GM11168 (cell line): Measurements from ENCODE around the gene HES3.

Experiments used
- in situ Hi-C: fragments of 300-500 bp; cut with MboI; formaldehyde crosslinking; loops from one replicate; pipeline ENCODE4 v1.12.0; 2022; ENCODE audit warnings: low sequenced_read_pairs; ENCODE audit not compliant: unreplicated experiment

The HES3 gene

DNA sequence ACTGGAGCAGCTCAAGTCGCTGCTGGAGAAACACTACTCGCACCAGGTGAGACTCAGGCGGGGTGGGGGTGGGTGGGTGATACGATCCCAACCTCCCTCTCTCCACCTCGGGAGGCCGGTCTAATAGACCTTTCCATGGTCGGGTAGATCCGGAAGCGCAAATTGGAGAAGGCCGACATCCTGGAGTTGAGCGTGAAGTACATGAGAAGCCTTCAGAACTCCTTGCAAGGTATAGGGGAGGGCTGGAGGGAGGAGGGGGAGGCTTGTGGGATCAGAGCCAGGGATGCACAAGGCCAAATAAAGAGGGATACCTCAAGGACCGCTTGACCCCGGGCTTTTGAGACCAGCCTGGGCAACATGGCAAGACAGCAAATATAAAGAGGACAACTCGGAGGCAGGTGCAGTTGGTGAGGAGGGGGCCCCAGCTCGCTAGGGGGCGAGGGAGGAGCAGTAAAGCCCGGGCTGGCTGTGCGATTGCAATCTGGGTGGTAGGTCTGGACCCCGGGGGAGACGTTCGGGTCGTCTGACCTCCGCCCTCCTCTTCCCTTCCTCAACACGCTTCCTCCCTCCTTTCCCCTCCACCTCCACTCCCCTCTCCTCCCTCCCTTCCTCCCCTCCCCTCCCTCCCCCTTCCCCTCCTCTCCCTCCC, 546 bp downstream of the HES3 start:
- in situ Hi-C loops = no loop called here

DNA sequence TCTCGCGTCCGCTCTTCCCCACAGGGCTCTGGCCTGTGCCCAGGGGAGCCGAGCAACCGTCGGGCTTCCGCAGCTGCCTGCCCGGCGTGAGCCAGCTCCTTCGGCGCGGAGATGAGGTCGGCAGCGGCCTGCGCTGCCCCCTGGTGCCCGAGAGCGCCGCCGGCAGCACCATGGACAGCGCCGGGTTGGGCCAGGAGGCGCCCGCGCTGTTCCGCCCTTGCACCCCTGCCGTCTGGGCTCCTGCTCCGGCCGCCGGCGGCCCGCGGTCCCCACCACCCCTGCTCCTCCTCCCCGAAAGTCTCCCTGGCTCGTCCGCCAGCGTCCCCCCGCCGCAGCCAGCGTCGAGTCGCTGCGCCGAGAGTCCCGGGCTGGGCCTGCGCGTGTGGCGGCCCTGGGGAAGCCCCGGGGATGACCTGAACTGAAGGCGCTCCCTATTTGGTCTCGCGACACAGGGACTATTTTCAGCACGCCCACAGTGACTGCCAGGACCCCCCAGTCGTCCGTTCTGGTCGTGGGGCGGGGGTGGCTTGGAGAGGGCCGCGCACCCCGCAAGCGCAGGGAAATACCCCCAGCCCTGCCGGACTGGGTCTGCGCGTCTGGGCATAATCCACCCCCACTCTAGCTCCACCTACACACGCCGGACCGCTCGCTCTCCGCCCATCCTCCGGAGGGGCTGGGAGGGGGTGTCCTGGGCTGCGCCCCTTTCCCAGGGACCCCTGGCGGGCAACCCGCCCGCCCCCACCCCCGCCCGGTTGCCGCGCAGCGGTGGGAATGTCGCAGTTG, 1.3 kb downstream of the HES3 start:
- in situ Hi-C loops = no loop called here

DNA sequence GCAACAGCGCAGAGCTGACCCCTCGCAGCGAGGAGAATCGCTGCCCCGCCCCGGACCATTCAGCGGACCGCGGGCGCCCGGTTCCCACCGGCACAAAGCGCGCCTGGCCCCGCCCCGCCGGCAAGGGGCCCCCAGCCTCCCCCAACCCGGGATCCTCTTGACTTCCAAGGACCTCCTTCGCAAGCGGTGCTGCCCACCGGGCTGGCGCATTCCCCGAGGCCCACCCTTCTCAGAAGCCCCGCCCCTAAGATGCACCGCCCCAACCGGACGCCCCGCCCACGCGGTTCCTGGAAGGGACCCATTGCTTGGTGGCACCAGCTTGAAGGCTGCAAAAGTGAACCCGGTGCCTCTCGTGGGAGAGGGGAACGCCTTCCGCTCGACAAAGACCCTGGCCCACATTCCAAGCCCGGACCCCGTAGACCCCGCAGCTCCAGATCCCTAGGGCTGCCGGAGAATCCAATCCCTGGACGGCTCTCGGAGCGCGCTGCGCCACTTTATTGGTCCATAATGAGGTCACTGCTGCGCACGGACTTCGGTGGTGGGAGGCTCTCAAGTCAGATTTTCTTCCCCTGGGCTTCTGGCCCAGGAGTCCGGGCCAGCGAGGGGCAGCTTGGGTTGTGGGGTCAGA, 2.0 kb downstream of the HES3 start:
- in situ Hi-C loops = no loop called here

DNA sequence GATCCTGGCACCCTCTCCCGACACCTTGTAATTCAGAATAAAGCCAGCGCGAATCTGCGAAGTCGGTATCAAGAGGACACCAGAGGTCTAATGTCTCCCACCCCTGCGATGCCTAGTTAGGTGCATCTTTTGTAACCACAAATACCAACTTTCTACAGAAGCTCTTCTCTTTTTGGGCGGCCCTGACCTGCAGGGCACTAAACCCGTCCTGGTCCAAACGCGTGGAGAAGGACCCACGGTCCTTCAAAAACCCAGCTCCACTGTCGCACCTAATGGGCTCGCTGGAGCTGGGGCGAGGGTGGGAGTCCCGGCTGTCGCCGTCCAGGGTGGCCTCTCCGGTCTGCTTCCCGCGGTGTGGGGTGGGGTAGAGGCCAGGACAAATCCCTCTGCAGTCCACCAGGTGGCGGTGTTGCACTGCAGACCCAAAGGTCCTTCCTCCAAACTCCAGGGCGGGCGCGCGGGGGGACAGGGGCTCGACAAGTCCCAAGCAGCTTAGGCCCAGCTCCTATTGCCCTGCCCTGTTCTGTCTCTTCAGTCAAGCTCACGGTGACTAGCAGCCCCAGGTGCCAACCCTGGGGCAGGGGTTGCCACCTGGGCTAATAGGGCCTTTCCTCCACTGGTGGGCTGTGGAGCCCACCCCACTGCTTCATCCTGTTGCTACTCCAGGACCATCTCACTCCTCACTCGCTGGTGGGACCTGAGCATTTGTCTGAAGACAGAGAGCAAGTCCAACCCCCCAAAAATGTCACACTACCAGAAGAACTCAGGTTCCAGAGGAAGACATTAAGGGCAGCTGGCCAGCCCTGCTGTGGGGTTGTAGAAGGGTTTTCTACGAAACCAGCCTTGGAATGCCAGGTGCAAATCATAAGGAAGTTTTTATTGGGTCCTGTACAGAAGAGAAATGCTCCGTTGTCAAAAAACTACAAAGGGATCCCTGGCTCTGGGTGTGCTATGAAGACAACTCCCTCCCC, 2.8 kb downstream of the HES3 start:
- in situ Hi-C loops = no loop called here

DNA sequence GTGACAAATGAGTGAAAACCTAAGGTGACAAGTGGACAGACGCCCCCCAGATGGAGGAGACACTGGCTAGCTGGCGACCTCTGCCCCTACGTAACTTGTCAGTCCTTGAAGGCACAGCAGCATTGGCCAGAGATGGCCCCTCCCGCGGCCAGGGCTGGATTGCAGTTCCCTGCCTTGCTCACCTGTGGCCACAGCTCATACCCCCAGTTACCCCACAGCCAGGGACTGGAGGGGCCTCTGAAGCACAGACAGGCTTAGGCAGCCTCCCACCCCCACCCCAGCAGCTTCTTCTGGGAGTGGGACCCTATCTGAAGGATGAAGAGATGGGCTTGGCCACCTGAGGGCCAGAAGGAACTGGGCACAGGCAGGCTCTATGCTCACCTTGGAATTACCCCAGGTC, 3.7 kb downstream of the HES3 start:
- in situ Hi-C loops = no loop called here

DNA sequence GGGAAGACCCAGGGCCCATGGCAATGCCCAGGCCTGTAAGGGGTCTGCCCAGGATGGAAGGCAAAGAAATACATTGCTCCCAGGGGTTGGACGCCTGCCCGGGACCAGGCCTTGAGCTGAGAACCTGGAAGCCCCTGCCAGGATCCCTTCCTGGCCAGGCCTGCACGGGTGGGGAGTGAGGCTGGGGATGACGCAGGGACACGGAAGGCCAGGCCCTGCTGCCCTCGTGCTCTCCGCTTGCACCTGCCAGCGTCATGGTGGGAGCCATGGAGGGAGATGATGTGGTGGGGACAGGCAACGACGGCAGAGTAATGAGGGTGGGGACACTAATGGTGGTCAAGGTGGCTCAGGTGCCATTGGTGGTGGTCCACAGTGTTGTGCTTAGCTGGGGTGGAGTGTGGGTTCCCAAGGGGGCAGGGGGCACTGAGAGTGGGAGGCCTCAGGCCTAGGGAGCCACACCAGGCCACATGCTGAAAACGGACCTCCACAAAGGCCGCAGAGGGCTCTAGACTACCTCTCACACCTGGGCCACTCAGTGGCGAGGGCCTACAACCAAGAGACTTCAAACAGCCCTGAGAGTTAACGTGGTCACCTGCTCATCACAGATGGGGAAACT, 4.3 kb downstream of the HES3 start:
- in situ Hi-C loops = no loop called here

DNA sequence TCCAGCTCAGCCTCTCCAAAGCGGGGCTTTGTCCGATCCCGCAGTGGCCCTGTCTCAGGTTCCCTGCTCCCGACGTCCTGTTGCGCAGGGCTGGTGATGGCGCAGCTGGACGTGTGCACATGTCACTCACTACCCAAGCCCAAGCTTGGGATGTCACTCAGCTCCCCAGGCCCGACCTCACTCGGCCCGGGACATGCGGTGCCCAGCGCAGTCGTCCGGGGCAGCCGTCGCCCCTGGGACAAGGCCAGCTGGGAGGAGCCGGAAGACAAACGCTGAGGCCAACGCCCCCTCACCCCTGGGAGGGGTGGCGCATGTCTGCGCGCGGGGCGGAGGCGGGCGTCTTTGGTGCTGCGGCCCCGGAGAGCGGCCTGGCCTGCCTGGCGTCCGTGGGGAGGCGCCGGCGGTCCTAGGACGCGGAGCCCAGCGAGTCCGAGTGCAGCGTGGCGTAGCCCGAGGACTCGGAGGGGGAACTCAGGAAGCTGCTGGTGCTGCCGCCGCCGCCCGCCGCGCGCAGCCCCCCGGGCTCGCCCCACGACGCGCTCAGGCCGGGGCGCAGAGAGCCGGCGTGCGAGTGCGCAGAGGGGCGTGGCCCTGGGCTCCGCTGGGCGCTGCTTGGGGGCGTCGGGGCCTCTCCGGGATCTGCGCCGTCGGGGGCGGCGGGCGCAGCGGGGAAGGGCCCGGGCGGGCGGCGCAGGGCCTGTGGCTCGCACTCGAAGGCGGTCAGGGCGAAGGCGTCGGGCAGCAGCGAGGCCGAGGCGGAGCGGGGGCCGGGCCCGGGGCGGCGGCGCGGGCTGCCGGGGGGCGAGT, 5.2 kb downstream of the HES3 start:
- in situ Hi-C loops = no loop called here

DNA sequence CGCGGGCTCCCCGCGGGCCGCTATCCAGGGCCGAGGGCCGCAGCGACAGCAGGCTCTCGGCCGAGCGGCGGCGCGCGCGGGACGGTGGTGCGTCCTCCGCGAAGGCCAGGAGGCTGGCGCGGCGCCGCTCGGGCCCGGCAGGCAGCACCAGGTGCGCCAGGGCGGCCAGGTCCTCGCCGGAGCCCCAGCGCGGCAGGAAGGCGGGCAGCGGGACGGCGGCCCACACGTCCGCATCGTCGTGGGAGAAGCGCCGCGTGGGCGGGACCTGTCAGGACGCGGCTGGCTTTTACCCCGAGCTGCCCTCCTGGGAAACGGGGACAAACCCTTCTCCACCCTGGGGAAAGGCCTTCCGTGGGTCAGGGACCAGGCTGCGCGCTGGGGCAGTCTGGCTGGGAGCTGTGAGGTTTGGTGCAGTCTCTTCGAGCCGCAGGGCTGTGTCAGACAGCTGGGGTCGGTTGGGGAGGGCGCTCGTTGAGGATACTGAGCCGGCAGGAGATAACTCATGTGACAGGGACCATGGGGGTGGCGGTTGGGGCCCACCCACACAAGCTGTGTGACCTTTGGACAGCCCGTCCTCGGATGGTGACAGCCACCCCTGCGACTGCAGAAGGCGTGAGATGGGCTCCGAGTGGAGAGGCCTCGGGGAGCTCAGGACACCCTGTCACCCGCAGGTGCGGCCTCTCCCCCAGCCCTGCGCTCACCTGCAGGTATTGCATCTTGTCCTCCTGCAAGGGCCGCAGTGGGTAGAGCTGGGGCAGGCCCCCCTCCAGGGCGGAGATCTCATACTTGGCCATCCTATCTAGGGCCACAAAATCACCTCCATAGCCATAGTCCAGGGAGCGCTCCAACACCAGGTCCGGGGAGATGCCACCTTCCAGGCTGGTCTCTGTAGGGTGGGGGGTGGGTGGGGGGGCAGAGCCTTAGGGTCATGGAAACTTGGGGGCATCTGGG, 6.0 kb downstream of the HES3 start:
- in situ Hi-C loops = loop anchor here (5.0 to 10.0 kb wide), 2 partner anchors 85 to 157 kb away; no protein-coding TSS in a partner anchor

DNA sequence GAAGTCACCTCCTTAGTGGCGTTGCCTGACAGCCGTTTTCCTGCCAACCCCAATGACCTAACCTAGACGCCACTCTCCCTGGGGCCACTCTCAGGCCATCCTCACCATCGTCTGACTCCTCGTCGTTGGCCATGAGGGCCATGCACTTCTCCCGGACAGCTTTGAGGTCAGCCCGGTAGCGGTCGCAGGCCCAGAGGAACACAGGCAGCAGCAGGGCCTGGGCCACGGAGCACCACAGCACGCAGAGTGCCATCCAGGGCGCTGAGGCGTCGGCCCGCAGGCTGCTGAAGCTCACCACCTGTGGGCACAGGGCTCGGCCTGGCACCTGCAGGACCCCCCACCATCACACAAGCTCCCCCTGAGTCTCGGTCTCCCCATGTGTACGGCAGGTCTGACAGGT, 7.3 kb downstream of the HES3 start:
- in situ Hi-C loops = loop anchor here (5.0 to 10.0 kb wide), 2 partner anchors 84 to 156 kb away; no protein-coding TSS in a partner anchor

DNA sequence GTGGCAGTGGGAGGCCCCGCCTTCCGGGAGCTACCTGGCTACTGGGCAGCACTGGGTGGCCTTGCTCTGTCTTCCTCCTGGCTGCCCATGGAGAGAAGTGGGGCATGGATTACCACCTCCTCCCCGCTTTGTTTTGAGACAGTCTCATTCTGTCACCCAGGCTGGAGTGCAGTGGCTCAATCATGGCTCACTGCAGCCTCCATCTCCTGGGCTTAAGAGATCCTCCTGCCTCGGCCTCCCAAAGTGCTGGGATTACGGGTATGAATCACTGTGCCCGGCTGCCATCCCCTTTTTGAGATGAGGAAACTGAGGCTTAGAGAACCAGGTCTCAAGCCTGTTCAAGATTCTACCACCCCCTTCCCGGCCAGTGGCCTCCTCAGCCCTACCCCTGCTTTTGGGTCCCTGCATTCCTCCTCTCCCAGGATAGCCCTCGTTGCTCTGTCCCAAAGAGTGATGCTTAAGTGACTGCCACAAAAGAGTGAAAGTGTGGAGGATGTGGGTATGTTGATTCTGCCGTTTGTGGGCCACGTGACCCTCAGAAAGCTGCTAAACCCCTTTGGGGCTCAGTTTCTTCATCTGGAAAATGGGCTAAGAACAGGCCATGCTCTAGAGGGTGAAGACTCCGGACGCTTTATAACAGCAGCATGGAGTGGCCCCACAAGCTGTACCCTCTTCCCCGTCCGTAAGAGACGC, 7.8 kb downstream of the HES3 start:
- in situ Hi-C loops = loop anchor here (5.0 to 10.0 kb wide), 2 partner anchors 83 to 155 kb away; no protein-coding TSS in a partner anchor

DNA sequence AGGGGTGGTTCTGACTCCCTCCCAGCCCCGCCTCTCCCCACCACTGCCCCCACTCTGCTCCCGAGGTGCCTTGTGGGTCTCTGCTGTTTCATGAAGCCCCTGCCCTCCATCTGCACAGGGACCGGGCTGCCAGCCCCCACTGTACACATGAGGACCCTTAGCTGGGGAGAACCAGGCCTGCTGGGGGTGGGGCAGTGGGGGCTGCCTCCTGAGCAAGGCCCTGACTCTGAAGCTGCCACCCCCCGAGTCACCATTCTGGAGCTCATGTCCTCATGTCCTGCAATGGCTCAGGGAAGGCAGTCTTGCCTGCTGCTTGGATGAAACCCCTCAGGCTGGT, 8.4 kb downstream of the HES3 start:
- in situ Hi-C loops = loop anchor here (5.0 to 10.0 kb wide), 2 partner anchors 82 to 155 kb away; no protein-coding TSS in a partner anchor

DNA sequence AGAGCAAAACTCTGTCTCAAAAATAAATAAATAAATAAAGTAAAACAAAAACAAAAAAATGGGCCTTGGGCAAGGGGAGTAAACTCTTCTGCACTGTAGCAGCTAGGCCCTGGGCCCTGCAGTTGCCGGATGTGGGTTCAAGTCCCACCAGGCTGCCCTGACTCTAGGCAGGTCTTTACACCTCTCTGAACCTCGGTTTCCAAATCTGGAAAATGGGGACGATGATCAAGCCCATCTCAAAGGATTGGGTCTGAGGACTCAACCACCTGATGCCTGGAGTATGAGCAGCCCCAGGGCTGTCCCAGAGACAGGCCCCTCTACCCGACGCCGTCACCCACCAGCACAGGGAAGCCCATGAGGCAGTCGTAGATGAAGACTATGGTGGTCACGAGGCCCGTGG, 9.4 kb downstream of the HES3 start:
- in situ Hi-C loops = loop anchor here (5.0 to 10.0 kb wide), 2 partner anchors 81 to 154 kb away; no protein-coding TSS in a partner anchor

DNA sequence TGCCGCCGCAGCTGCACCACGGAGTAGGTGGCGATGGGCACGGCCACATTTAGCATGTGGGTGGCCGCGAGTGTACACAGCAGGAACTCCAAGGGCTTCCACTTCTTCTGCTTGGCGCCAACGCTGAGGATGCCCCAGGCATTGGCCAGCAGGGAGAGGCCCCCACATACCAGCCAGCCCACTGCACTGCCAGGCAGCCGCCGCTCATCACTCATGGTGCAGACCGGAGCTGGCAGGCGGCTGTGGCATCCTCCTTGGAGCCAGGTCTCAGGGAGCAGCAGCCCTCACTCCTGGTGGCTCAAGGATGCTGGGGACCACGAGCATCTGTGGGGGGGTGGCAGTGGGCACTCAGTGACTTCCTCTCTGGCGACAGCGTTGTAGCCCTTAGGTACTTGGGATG, 10.7 kb downstream of the HES3 start:
- in situ Hi-C loops = loop anchor here (5.0 to 10.0 kb wide), 2 partner anchors 80 to 153 kb away; no protein-coding TSS in a partner anchor

DNA sequence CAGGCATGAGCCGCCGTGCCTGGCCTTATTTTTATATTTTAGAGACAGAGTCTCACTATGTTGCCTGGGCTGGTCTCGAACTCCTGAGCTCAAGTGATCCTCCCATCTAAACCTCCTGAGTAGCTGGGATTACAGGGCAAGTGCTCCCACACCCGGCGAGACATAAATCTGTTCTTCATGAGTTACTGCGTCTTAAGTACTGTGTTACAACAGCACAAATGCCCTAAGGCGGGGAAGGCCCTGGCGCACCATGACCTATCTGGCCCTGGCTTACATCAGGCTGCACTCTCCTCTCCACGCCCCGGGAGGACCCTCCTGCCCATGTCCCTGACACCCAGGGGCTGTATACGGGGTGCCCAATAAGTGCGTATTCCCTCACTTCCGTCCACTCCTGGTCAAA, 12.7 kb downstream of the HES3 start:
- in situ Hi-C loops = loop anchor here (10.0 kb wide), 1 partner anchor 78 kb away; no protein-coding TSS in a partner anchor

DNA sequence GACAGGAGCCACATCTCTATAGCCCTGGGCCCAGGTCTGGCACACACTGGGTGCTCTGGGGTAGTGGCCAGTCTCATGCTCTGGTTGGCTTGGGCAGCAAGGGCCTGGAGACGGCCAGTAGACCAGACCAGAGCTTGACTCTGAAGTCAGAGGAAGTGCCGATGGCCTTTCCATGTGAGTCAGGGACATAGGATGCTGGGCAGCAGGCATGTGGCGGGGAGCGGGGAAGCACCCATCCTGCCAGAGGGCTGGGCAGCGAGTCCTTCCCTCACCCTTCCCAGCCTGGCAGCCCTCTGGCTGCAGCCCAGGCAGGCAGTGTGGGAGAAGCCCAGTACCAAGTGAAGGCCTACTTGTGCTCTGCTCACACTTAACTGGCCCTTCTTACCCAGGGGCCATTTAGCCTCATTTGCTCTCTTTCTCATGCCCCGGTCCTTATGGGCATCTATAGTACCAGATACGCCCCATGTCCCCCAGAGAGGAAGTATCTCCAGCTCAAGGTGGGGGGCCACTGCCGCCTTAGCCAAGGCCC, 13.6 kb downstream of the HES3 start:
- in situ Hi-C loops = loop anchor here (10.0 kb wide), 1 partner anchor 77 kb away; no protein-coding TSS in a partner anchor

DNA sequence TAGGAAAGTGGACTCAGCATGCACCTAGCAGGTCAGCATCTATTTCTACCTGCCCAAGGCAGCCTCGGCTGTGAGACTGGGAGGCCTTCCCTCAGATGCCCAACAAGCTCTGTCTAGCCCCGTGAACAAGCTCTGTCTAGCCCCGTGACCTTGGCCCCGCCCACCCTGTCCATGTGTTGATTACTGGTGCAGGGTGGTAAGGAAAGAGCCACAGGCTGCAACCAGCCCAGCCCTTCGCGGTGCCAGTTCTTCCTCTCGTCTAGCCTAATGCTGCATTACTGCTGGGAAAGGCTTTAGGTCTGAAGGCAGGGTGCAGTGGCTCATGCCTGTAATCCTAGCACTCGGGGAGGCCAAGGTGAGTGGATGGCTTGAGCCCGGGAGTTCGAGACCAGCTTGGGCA, 14.7 kb downstream of the HES3 start:
- in situ Hi-C loops = loop anchor here (10.0 kb wide), 1 partner anchor 76 kb away; no protein-coding TSS in a partner anchor
